ENCODE results near the gene A1BG. TPM values are rescaled to one million over a fixed set of nuclear protein-coding genes. Genes with fewer than 3 reads are reported as not detected.
"Not testable (repeated sequence)": the region's sequence is repeated elsewhere in the genome, so short reads cannot be mapped to it uniquely, and the experiment has no call there.

A1BG gene
- polyA plus RNA-seq, 2 of the 4 experiments (the other 2 are of a cell fraction): 2.5 to 9.5 TPM

GRCh38 chr19:58348080-58348479, 5.2 kb downstream of the A1BG start:
- POLR2A ChIA-PET: interaction anchor here (1.0 to 4.4 kb wide), 3 partner anchors 15 to 70 kb away, joined by 3 to 33 read pairs (median 3); partner anchors contain the start of genes ZNF497 and ZNF8
- Histone ChIP-seq H3K27ac (peak overlapping the region; percentile 52 to 82), H3K9me3 (peaks cover 16% of the 10 kb centered on the region; the same call in 2 of the 3 replicates), H3K4me3 (peak overlapping the region; percentile 53), H3K4me2 (peak overlapping the region; percentile 90)
- WGBS (ENCODE audit: missing lambda C conversion rate): 8% methylated on average over 12 of the region's 12 CpGs
- ATAC-seq: peak in 1 of 2 experiments; percentile 12; a peak in 3 of 6 replicates
- peak in 1 of 2 experiments; percentile 64; a peak in 2 of 4 replicates for TF ChIP-seq CEBPB (IDR thresholded peaks at IDR 0.05)
- CTCF ChIA-PET: interaction anchor here (0.6 to 2.2 kb wide), 4 partner anchors 14 to 59 kb away, joined by 3 to 14 read pairs (median 4); no protein-coding TSS in a partner anchor
- not testable (repeated sequence) for H3K4me1 ChIP-seq; DNase-seq (ENCODE audit: low read depth in 1 of 2, low spot score in 1 of 2); FAIRE-seq

DNA sequence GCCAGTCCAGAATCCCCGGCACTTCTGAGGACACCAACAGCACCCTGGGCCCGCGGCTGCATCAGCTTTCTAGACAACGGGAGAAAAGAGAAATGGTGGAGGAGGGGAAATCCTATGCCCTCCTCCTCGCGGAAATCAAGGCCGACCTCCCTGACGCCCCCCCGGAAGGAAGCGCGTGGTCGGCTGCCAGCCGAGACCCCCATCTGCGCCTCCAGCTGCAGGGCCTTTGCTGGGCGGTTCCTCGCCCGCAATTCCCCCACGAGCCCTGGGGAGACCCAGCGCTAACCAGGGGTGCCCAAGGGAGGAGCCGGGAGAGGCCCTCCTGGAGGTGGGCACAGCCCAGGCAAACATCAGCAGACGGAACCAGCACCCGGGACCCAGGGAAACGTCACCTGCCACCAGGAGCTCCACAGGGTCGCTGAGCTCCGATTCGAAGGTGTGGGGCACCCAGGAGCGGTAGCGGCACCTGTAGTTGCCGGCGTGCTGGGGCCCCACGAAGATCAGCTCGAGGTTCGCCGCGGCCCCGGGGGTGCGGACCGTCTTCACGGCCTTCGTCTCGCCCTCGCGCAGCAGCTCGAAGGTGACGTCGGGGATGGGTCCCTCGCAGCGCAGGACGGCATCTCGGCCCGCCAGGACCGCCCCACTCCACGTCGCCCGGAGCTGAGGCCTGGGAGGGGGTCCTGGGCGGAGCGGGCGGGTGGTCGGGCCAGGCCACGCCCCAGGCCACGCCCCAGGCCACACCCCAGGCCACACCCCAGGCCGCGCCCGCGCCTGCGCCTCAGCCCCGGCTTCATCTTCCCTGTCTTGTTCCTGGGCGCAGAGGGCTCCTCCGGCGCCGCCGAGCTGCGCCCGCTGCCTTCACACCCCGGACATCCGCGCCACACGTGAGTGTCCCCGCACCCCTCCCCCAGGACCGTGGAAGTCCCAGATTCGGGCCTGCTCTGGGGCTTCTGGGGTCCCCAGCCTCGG, 6.0 kb downstream of the A1BG start:
- TF ChIP-seq HOXB13 (CRISPR knock-in tag; IDR thresholded peaks at IDR 0.05; ENCODE audit: low read depth) (peak; percentile 32; the same call in 1 of the 2 replicates), FOSL2 (IDR thresholded peaks at IDR 0.05) (no peak), FOSL2 (CRISPR knock-in tag; IDR thresholded peaks at IDR 0.05) (no peak), MAX (IDR thresholded peaks at IDR 0.05) (peak; percentile 93), JUN (IDR thresholded peaks at IDR 0.05) (0 out of 5 replicates have a peak, but pooled peaks of 1 of the 2 experiments have one; percentile 48), GATA3 (IDR thresholded peaks at IDR 0.05; ENCODE audit: borderline replicate concordance) (no peak), EHMT2 (IDR thresholded peaks at IDR 0.05; ENCODE audit: low read depth) (no peak), POLR2A (IDR thresholded peaks at IDR 0.05; ENCODE audit: low read length) (peak; percentile 40), TFCP2L1 (CRISPR knock-in tag; IDR thresholded peaks at IDR 0.05) (no peak), ZNF302 (CRISPR knock-in tag; IDR thresholded peaks at IDR 0.05) (no peak), RCOR1 (IDR thresholded peaks at IDR 0.05; ENCODE audit: low read depth, low read length) (no peak), RNF2 (IDR thresholded peaks at IDR 0.05; ENCODE audit: borderline replicate concordance, low read depth) (no peak; the same call in 1 of the 2 replicates), NFE2L2 (conservative IDR thresholded peaks at IDR 0.05; ENCODE audit: low read length) (no peak), USF2 (IDR thresholded peaks at IDR 0.05) (no peak), PHF8 (IDR thresholded peaks at IDR 0.05; ENCODE audit: borderline replicate concordance, low read depth) (peak; percentile 58; the same call in 1 of the 2 replicates), ZSCAN20 (CRISPR knock-in tag; IDR thresholded peaks at IDR 0.05) (no peak), HEYL (CRISPR knock-in tag; IDR thresholded peaks at IDR 0.05) (no peak), SREBF2 (IDR thresholded peaks at IDR 0.05) (no peak), ATOH8 (CRISPR knock-in tag; IDR thresholded peaks at IDR 0.05; ENCODE audit: low read depth) (no peak), RAD21 (conservative IDR thresholded peaks at IDR 0.05 in 1 of 2, IDR thresholded peaks at IDR 0.05 in 1 of 2) (no peak), RARB (CRISPR knock-in tag; IDR thresholded peaks at IDR 0.05) (no peak), FOXS1 (CRISPR knock-in tag; IDR thresholded peaks at IDR 0.05) (no peak), HOXB5 (CRISPR knock-in tag; IDR thresholded peaks at IDR 0.05) (0 out of 2 replicates have a peak, but pooled peaks have one; percentile 59)
- TF ChIP-seq, protein P1, sequence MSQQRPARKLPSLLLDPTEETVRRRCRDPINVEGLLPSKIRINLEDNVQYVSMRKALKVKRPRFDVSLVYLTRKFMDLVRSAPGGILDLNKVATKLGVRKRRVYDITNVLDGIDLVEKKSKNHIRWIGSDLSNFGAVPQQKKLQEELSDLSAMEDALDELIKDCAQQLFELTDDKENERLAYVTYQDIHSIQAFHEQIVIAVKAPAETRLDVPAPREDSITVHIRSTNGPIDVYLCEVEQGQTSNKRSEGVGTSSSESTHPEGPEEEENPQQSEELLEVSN (IDR thresholded peaks at IDR 0.05; ENCODE audit: borderline replicate concordance, low read depth): peak; percentile 92
- TF ChIP-seq, protein P2, sequence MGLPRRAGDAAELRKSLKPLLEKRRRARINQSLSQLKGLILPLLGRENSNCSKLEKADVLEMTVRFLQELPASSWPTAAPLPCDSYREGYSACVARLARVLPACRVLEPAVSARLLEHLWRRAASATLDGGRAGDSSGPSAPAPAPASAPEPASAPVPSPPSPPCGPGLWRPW (IDR thresholded peaks at IDR 0.05): no peak
- POLR2A ChIA-PET: interaction anchor here (1.0 to 4.4 kb wide), 5 partner anchors 15 to 164 kb away, joined by 3 to 33 read pairs (median 3); partner anchors contain the start of genes ZNF497, ZNF8 and ZSCAN22
- peak; percentile 87 to 95 for ATAC-seq
- H3K4me2 ChIP-seq: peak overlapping the region; percentile 90
- no peak for FAIRE-seq
- peak overlapping the region; percentile 52 to 82 for H3K27ac ChIP-seq
- H3K4me3 ChIP-seq: peak overlapping the region; percentile 53
- H3K4me1 ChIP-seq: 0 out of 3 replicates have a peak, but pooled peaks cover 8% of the 10 kb centered on the region
- peak; percentile 65 to 78 for DNase-seq (ENCODE audit: low read depth in 1 of 2, low spot score in 1 of 2)
- peaks cover 21% of the 10 kb centered on the region for H3K9me3 ChIP-seq
- 26% methylated on average over 45 of the region's 82 CpGs for WGBS (ENCODE audit: missing lambda C conversion rate)
- CTCF ChIA-PET: interaction anchor here (0.6 to 2.2 kb wide), 5 partner anchors 13 to 58 kb away, joined by 3 to 14 read pairs (median 4); partner anchors contain the start of gene ZNF497
